NCI-H2196 (cell line): ENCODE data around the gene NLN.
"Not testable (repeated sequence)": the region's sequence is repeated elsewhere in the genome, so short reads cannot be mapped to it uniquely, and the experiment has no call there.

ENCODE experiments used
- DNase-seq: peaks from one replicate; lab custom pipeline; 2025; ENCODE audit not compliant: unreplicated experiment; lab: John Stamatoyannopoulos, UW

Gene NLN

DNA sequence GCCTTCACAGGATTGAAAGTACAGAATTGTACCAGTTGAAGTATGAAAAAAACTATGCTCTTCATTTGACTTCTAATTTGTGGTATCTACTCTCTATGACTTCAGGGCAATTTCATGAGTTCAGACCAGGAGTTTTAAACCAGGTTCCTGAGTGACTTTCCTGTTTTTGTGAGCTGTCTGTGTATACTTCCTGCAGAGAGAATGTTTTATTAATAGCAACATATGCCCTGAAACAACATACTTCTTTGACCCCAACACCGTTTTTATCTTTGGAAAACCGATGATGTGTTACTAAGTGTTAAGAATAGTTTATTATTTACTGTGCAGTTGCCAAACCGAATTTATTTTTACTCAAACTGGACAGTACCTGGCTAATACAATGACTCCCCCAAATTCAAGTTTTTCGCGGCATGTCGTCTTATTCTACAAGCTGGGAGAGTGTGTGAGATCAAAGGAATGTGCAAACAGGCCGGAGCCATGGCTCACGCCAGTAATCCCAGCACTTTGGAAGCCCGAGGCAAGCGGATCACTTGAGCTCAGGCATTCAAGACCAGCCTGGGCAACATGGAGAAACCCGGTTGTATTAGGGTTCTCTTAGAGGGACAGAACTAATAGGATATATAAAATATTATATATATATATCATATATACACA is 145.7 kb downstream of the NLN start:
- DNase-seq, result no peak

DNA sequence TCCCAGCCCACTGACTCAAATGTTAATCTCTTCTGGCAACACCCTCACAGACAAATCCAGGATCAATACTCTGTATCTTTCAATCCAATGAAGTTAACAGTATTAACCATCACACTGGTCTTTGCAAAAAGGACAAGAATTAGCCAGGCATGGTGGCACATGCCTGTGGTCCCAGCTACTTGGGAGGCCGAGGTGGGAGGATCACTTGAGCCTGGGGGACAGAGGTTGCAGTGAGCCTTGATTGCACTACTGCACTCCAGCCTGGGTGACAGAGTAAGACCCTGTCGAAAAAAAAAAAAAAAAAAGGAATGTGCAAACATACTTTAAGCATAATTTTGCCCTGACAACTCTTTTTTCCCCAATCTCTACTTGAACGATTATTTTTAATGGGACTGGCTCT is 146.5 kb downstream of the NLN start:
- no peak for DNase-seq

DNA sequence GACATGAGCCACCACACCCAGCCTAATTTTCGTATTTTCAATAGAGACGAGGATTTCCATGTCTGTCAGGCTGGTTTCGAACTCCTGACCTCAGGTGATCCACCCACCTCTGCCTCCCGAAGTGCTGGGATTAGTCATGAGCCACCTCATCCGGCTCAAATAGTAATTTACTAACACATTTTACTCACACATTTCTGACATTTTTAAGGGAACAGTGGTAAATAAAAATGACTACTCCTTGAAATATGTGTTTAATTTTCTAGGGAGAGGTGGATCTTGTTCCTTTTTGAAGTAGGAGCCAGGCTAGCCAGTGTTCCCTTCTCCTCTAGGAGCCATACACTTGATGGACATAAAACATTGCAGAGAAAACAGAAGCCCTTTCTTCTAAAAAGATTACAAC is 149.2 kb downstream of the NLN start:
- DNase-seq, result no peak

DNA sequence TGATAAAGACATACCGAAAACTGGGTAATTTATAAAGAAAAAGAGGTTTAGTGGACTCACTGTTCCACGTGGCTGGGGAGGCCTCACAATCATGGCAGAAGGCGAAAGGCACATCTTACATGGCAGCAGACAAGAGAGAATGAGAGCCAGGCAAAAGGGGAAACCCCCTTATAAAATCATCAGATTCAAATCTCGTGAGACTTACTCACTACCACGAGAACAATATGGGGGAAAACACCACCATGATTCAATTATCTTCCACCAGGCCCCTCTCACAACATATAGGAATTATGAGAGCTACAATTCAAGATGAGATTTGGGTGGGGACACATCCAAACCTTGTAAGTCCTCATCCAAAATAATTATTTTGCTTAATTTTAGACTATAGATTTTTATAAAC is 149.8 kb downstream of the NLN start:
- not testable (repeated sequence) for DNase-seq

DNA sequence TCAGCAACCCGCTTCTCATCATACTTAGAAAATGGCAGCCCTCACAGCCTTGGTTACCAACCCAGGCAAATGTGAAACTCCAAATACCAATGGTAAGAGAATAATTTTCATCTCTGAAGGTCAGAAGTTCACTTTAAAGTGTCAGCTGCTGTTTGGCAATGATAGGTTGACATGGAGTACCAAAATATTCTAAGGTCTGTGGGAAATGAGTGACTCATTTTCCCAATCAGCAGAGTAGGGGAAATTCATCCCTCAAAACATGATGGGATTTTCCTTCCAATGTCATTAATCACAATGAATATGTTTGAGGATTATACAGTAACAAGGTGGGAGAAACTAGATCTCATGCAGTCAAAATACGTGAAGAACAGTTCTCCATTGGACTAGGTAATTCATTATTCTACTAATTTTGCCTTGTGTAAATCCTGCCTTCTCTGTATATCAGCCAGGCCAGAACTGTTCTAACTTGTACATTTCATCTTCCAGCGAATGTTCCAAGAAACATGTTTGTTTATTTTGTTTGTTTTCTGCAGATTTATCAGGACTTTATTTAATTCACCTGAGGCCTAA is 151.3 kb downstream of the NLN start:
- no peak for DNase-seq

DNA sequence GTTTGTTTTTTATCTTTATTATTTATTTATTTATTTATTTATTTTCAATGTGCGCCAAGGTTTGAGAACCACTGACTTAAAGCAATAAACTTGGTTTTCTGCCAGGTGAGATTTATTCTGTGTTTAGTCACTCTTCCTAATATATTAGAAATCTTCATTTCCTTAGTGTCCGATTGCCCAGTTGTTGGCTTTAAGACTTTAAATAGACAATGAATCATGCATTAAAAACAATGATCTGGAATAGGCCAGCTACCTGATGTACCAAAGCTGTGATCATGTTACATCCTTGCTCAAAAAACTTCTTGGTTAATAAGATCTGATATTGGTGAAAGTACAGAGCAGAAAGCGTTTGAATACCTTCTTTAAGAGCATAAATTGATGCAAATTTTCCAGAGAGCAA is 152.2 kb downstream of the NLN start:
- DNase-seq, result no peak

DNA sequence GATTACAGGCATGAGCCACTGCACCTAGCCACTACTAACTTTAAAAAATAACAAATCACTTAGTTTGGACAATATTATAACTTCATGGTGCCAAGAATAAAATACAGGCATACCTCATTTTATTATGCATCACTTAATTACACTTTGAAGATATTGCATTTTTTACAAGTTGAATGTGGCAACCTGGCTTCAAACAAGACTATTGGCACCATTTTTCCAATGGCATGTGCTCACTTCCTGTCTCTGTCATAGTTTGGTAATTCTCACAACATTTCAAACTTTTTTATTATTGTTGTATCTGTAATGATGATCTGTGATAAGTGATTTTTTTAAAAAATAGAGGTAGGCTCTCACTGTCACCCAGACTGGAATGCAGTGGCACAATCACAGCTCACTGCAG is 154.5 kb downstream of the NLN start:
- no peak for DNase-seq

DNA sequence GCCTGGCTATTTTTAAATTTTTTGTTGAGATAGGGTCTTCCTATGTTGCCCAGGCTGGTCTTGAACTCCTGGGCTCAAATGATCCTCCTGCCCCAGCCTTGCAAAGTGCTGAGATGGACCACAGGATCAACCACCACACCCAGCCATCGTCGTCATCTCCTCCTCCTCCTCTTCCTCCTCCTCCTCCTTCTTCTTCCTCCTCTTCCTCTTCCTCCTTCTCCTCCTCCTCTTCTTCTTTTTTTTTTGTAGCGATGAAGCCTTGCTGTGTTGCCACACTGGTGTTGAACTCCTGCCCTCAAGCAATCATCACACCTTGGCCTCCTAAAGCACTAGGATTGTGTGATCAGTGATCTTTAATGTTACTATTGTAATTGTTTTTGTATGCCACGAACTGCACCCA is 155.0 kb downstream of the NLN start:
- no peak for DNase-seq
